ENCODE results near the gene PRKAG2.

PRKAG2 gene

GRCh38 chr7:151702961-151703360 lies 174.0 kb downstream of the PRKAG2 start:
- DNase-seq: no peak

- DNase-seq: no peak
Observed at GRCh38 chr7:151700586-151701165, 176.2 kb downstream of the PRKAG2 start.

GRCh38 chr7:151699928-151700319 lies 177.0 kb downstream of the PRKAG2 start:
- DNase-seq: peak; percentile 33 to 42

GRCh38 chr7:151699147-151699927 lies 177.6 kb downstream of the PRKAG2 start:
- no peak for DNase-seq

- DNase-seq: no peak
Observed at GRCh38 chr7:151697942-151698341, 179.0 kb downstream of the PRKAG2 start.

GRCh38 chr7:151697515-151697895 lies 179.4 kb downstream of the PRKAG2 start:
- no peak for DNase-seq

GRCh38 chr7:151696721-151697514 lies 180.0 kb downstream of the PRKAG2 start:
- no peak for DNase-seq

GRCh38 chr7:151695951-151696541 lies 180.9 kb downstream of the PRKAG2 start:
- no peak for DNase-seq

GRCh38 chr7:151694828-151695580 lies 181.9 kb downstream of the PRKAG2 start:
- no peak for DNase-seq

GRCh38 chr7:151694441-151694827 lies 182.5 kb downstream of the PRKAG2 start:
- no peak for DNase-seq

GRCh38 chr7:151693140-151693539 lies 183.8 kb downstream of the PRKAG2 start:
- no peak for DNase-seq

- DNase-seq: no peak
Observed at GRCh38 chr7:151692721-151693120, 184.2 kb downstream of the PRKAG2 start.

GRCh38 chr7:151691449-151691848 lies 185.5 kb downstream of the PRKAG2 start:
- no peak for DNase-seq

- no peak for DNase-seq
Observed at GRCh38 chr7:151690606-151691005, 186.3 kb downstream of the PRKAG2 start.

- DNase-seq: no peak
Observed at GRCh38 chr7:151689196-151689971, 187.5 kb downstream of the PRKAG2 start.

GRCh38 chr7:151688236-151688780 lies 188.6 kb downstream of the PRKAG2 start:
- DNase-seq: no peak

- DNase-seq: no peak
Observed at GRCh38 chr7:151687523-151688235, 189.2 kb downstream of the PRKAG2 start.

GRCh38 chr7:151686826-151687225 lies 190.1 kb downstream of the PRKAG2 start:
- DNase-seq: no peak

- no peak for DNase-seq
Observed at GRCh38 chr7:151686016-151686766, 190.7 kb downstream of the PRKAG2 start.
